Ovary (tissue), 3 donors: ENCODE data around the gene CYB5A.

Experiments
- CTCF ChIP-seq, 3 donors: fragments of 450-650 bp in 2 of 3; fragments of 200-600 bp in 1 of 3; IDR thresholded peaks; one replicate each; pipeline versions ENCODE4 v1.5.1 to v1.8.0; 2016 to 2022; ENCODE audit warnings: antibody characterized with exemption in 3 of 3, mild to moderate bottlenecking in 1 of 3
- EP300 ChIP-seq: sonication (generic); formaldehyde crosslinking; IDR thresholded peaks from one replicate; pipeline ENCODE4 v1.6.1; 2017; ENCODE audit warnings: antibody characterized with exemption
- POLR2A ChIP-seq: fragments of 450-650 bp; IDR thresholded peaks from one replicate; pipeline ENCODE4 v1.6.1; 2017; ENCODE audit warnings: antibody characterized with exemption, mild to moderate bottlenecking, moderate library complexity
- donor health status: DM: no; HTN: no; CAD: no.

- TF ChIP-seq CTCF (IDR thresholded peaks at IDR 0.05) (no peak), POLR2A (no peak), EP300 (no peak)
These were observed 13.7 kb downstream of the CYB5A start for GRCh38 chr18:74278058-74278457.
